DMS53 (cell line): ENCODE data around the gene ERN2.

ENCODE experiments used
- DNase-seq: peaks from one replicate; lab custom pipeline; 2025; lab: John Stamatoyannopoulos, UW

Gene ERN2

DNA sequence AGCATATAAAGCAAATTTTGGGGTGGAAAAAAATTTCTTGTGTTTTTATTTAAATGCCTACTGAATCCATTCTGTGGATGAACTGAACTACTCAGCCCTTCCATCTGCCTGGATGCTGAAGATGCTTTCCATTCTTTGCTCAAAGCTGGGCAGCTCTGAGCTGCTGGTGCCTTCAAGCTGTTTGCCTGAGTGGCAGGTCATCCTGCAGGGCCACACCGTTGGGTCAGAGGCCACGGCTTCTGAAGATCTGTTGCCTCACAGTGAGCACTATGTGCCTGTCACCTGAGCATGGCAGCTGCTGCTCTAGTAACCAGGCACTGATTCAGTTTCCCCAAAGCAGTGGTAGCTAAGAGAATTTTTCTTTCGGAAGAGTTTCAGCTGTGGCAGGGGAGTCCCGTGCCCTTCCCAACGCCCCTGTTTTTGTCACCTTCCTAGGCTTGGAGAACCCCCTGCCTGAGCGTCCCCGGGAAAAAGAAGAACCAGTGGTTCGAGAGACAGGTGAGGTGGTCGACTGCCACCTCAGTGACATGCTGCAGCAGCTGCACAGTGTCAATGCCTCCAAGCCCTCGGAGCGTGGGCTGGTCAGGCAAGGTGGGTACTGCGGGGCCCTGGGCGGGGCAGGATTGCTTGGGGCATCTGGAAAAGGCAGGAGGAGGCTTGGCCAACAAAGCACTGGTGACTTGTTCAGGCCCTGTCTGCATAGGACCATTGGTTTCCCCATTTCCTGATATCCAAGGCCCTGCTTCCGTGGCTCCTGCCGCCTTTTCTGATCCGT is 25.8 kb downstream of the ERN2 start:
- no peak for DNase-seq

DNA sequence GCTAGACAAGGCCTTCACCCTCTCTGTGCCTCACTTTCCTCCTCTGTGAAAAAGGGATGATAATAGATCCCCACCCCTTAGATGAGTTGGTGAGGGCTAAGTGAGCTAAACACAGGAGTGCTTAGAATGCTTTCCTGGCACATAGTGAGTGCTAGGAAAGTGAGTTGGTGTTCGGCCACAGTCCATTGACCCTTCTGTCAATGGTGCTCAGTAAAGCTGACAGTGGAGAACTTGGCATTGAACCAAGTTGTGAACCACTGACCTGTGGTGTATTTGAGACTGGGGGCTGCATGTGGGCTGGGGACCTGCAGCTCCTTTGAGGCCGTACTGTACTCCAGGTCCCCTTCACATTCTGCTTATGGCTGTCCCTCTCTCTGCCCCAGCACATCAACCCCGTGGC is 29.5 kb downstream of the ERN2 start:
- DNase-seq, result no peak

DNA sequence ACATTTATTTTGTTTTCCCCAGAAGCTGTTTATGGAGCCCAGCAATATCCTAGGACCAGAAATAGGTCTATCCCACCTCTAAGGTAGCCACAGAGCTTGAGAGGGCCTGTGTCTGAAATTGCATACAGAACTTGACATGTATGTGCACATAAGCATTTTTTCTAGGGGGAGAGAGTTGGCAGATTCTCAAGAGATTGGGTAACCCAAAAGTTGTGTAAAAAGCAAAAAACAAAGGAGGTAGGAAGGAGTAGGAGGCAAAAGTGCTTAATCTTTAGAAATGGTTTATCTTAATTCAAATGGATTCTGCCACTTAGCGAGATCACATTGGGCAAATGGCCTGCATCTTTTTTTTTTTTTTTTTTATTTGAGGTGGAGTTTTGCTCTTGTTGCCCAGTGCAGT is 30.8 kb downstream of the ERN2 start:
- DNase-seq, result no peak

DNA sequence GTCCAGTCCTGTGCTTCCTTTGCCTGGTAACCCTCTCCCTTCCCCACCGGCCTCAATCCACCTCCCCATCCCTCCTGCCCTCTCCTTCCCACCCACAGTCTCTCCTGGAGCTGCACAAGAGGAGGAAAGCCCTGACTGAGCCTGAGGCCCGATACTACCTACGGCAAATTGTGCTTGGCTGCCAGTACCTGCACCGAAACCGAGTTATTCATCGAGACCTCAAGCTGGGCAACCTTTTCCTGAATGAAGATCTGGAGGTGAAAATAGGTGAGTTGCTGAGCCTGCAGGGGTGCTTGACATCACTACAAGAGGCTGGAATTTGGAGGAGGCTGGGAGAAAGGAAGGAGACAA is 33.1 kb downstream of the ERN2 start:
- DNase-seq, result no peak

DNA sequence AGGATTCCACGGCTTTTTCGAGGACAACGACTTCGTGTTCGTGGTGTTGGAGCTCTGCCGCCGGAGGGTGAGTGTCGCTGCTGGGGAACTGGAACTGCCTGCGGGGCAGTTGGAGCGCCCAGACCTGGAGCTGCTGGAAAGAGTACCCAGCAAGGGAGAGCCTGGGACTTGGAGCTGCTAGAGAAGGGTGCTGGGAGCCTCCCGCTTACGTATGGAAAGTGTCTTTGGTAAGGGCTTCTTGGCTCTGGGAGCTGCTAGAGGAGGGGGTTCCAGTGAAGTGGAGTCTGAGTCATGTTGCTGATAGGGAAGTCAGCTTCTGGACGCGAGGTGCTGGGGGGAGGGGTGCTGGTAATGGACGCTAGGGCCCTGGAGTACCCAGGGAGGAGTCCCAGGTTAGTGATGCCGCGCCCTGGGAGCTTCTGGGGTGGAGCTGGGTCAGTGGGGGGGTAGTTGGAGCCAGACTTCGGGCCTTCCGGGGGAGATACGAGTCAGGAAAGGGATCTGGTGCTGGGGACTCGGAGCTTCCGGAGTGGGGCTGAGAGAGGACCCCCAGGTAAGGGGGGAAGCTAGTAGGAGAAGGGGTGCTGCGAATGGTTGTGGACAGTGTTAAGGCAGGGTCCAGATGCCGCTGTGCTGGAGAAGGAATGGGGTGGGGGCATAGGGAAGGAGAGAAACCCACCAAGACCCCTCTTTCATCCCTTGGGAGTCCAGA is 33.6 kb downstream of the ERN2 start:
- peak; percentile 64 for DNase-seq

DNA sequence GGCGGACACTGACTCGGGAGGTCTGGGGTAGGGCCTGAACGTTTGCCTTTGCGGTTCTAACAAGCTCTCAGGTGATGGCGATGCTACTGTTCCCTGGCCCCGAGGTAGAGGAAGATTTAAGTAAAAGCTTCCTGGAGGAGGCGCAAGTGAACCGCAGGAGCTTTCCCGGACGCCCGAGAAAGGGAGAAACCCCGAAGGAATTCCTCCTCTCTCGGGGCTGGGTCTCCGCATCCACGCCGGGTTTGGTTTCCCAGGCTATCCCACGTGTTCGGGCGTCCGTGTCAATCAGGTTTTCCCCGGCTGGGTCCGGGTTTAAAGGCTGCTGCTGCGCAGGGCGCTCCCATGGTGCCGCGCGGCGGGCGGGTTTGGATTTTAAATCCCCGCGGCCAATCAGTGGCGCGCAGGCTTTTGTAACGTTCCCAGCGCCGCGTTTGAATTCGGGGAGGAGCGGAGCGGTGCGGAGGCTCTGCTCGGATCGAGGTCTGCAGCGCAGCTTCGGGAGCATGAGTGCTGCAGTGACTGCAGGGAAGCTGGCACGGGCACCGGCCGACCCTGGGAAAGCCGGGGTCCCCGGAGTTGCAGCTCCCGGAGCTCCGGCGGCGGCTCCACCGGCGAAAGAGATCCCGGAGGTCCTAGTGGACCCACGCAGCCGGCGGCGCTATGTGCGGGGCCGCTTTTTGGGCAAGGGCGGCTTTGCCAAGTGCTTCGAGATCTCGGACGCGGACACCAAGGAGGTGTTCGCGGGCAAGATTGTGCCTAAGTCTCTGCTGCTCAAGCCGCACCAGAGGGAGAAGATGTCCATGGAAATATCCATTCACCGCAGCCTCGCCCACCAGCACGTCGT is 34.4 kb downstream of the ERN2 start, which contains the start of gene PLK1:
Gene PLK1 (plus strand): TSS at position 460 of the 844 bp plus-strand sequence. CDS start 44 bp downstream, at position 504.
- DNase-seq, result peak; percentile 92

DNA sequence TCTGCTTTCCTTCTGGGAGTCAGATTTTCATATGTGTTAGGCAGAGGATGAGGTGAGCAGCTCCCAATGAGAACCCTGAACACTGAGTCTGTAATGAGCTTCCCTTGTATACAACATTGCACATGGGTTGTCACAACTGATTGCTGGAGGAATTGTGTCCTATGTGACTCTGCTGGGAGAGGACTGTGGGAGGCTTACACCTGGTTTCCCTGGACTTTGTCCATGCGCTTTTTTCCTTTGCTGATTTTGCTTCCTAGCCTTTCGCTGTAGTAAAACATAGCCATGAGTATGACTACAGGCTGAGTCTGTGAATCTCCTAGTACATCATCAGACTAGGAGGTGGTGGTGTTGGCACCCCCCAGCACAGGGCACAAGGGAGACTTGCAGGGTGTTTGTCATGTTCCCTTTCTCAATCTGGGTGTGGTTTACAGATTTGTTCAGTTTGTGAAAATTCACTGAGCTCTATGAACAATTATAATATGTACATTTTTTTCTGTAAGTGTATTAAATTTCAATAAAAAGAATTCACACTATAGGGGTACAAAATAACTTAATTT is 36.0 kb downstream of the ERN2 start:
- no peak for DNase-seq

DNA sequence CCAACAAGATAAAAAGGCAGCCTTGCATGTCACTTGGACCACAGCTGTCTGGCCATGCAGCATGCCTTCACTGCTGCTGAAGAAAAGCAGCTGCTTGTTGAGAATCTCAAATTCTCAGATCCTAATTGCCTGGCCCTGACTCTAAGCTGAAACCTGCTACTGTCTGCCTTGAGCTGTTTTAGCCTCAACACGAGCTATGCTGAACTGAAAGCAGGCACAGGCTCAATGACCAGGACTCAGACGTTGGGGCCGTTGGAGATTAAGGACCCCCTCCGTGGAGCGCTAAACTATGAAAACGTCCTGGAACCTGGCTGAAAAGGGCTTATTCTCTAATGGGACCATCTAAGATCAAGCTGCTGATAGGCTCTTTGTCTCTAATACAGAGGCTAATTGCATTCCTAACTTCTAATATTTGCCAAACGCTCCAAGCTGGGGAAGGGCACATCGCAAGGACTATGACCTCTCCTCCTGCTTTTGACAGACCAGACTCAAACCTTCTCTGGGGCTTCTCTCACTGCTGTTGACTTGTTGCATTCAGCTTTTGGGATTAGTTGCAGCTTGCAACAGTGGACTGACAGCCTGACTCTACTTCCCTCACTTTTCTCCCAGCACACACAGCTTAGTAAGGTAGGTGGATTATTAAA is 38.9 kb downstream of the ERN2 start:
- no peak for DNase-seq

DNA sequence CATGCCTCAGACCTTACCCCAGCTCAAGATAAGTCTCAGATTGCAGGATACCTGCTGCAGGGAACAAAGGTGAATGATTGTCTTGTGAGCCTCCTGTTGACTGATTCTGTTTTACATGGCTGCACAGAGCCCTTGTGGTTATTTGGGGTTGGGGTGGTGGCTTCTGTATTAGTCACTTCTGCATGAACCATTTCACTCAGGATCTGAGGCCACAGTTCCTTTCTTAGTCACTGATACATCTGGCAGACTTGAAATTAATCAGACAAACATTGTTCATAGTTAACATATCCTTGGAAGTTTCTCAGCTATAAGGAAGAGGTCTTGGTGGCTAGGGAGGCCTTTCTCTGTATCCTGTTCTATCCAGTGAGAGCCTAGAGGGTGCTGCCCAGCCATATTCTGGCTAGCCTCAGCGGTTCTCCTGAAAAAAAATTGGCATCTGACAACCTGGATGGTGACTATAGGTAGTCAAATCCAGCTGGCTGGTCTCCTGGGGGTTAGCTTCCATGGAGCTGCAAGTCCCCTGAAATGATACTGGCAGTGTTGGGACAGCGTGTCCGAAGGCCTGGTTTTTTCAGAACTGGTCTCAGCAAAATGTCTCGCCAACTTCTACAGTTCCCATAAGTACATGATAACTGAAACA is 42.8 kb downstream of the ERN2 start:
- no peak for DNase-seq

DNA sequence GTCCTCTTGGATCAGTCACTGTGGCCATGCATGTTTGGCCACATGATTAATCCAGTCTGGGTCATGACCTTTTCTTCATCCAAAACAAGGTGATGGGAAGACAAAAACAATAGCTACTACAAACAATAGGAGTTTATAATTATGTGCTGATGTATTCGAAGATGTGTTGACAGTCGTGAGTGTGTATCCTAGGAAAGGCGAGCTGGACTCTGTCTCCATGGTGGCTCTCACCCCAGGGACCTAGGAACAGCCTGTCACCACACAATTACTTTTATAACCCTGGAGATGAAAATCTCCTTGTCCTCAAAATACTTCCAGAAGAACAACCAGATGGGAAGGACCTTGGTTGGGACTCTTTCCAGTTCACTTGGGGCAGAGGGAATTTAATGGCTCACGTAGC is 44.1 kb downstream of the ERN2 start:
- DNase-seq, result no peak

DNA sequence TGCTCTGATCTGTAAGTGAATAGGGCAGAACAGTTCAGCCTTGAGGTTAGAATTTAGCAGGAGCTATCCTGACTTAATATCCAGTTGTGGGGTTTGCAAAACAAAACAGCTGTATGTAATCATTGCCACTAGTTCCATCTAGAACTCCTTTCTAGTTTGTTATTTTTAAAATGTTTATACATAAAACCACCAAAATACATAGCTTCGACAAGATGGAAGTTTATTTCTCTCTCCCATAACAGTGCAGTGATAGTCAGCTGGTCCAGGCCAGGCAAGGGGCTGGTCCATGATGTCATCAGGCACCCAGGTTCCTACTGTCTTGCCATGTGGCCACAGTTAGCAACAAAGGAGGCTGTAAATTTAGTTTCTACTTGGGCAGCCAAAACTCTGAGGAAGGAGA is 44.8 kb downstream of the ERN2 start:
- no peak for DNase-seq

DNA sequence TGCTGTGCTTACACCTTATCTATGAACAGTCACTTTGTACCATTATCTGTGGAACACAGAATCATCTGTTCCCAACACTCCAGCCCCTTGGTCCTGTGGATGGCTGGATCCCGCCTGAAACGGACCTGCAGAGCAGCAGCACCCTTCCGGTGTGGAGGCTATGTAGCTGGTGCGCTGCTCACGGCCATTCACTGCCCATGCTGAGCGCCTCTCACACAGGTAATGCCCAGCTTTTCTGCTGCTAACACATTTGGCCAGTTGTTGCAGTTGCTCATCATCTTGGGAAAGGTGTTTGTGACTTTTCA is 45.7 kb downstream of the ERN2 start:
- no peak for DNase-seq

DNA sequence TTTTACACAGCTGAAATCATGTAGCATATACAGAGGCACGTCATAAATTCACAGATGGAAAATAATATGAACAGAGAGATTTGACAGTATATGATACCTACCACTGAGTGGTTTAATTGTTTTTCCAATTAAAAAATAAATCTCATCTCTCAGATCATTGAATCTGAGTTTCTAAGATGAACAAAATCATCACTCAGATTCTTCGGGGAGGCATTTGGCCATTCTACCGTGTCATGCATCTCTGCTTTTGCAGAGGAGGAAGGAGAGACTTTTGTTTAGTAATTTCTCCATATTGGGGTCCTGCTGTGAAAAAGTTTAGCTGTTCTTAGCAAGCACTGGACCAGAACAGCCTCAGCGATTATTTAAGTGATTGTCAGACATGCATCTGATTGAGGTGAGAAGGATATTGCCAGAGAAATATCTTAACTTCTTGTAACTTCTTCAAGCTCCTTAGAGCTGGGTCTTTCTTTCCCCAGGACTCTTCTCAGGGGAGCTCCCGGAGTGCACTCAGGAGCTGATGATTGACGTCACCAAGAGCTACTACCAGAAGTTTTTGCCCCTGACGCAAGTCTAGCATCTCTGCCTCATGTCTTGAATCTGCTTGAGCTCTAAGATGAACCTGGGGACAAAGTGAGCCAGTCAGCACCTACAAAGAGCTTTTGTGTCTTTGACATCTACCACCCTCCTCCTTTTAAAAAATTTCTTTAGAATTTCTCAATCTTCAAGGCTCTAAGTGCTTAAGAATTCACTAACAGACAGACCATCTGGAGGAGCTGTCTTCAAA is 46.3 kb downstream of the ERN2 start:
- DNase-seq, result no peak

DNA sequence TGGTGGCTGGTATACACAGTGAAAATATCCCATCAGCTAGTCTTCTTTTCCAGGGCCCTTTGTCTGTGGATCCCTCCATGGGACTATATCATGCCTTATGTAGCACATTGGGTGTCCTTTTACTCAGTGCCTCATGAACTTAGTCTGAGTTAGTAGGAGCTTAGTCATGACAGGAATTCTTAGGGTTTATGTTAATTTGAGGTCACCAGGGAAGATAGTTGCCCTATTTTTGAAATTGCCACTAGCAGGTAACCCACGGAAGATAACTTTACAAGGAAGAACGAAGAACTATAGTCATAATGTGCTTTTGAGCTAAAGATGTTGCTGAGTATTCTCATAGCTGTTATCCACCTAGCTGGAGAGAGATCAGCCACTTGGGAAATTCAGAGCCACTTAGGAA is 49.1 kb downstream of the ERN2 start:
- DNase-seq, result no peak

DNA sequence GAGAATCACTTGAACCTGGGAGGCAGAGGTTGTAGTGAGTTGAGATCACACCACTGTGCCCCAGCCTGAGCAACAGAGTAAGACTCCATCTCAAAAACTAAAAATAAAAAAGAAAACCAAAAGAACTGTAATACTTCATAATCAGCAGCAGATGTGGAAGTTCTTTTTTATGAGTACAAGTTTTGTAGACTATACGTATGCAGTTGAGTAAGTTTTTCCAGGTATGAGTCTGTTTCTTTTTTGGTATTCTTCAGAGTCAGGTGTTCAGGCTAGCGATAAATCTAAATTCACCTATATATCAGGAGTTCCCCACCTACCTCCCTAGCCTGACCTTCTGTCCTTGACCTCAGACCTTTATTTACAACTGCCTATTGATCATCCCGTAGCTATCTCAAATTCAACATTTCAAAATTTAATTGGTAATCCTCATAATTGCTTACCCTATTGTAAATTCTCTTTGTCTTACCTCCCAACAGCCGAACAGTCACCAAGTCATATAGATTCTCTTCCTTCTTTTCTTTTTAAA is 61.0 kb downstream of the ERN2 start:
- DNase-seq, result no peak

DNA sequence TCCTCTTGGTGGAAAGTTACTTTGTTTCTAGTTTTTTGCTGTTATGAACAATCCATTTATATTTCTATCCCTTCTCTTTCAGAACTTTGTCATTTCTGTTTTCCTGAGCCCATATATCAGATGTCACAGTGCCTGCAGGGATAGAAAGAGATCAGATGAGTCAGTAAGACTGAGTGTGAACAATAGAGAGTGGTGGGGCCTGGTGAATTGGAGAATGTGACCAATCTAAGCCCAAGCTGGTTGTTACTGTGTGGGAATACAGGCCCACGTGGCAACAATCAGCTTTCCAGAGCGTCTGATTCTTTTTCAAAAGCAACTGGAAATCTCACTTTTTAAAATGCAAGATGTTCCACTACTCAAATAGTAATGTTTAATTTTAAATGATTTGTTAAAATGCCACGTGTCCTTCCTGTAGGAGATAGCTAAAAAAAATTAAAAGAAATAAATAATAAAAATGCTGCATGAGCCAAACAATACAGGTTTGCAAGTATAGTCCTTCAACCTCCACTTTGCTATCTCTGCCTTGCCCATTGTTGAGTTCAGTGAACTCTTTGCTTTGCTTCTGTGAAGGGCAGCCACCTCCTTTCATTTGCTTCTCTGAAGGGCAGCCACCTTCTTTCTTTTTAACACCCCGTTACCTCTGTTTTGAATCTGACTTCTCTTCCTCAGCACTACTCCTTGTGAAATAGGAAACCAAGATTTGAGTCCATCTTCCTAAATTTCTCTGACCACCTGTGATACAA is 62.2 kb downstream of the ERN2 start:
- DNase-seq, result no peak

DNA sequence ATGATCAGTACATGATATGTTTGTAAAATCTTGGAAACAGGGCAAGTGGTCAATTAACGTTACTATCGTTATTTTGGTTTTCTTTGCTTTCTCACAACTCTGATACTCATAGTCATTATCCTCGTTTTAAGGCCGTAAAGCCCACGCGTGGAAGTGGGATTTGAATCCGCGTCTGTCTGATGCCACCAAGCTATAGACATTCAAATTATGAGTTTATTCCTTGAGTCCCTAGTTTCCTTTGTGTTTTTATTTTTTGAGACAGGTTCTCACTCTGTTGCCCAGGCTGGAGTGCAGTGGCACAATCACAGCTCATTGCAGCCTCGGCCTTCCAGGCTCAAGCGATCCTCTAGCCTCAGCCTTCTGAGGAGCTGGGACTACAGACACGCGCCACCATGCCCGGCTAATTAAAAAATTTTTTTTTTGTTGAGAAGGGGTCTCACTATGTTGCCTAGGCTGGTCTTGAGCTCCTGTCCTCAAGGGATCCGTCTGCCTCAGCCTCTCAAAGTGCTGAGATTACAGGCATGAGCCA is 70.7 kb downstream of the ERN2 start:
- no peak for DNase-seq

DNA sequence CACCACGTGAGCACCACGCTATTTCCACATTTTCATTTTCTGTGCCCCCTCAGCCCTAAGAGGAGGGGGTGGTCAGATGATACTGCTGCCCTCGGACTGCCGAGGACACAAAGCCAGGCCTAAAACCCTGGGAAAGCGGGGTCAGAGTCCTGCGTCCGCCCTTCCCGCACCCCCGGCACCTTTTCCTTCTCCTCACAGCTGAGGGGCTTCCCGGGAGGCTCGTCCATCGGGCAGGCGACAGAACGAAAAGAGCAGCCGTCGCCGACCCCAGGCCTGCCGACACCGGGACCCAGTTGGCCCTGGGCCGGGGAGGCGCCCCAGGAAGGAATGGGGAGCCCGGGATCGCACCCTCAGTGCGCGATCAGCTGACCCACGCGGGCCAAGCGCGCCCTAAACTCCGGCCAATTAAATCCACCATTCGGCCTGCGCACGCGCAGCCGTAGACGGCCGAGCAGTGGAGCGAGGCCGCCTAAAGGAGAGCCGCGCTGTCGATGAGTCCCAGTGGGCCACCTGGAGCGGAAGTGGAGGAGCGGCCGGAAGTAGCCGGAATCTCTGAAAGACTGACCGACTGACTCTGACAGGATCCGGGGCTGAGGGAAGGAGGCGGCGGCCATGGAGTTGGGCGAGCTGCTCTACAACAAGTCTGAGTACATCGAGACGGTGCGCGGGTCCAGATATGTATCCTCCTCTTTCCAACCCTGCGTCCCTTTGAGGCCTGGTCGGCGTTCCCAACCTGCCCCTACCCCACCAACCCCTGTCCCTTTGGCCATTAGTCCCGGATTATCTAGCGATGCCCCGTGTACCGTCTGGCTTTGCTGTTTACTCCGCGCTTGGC is 71.9 kb downstream of the ERN2 start, which contains the start of the genes DCTN5 and PALB2:
Gene DCTN5 (plus strand): TSS at position 536 of the 835 bp plus-strand sequence. CDS start 77 bp downstream, at position 613.
Gene PALB2 (minus strand): TSS at position 380 of the 835 bp plus-strand sequence. CDS start 153 bp downstream, at position 227.
- DNase-seq, result peak; percentile 95

DNA sequence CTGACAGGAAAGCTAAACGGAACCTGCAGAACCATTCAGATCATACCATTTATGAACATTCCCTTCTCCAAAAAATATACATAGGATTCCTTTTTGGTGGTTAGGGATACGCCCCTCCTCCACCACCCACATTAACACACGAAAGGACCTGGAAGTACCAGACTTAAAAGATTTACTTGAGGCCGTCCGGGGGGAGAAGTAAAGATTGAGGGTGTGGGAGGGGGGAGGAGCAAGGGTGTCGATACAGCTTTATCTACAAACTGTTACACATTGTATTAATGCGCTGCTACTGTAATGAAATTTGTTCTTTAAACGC is 72.4 kb downstream of the ERN2 start:
- DNase-seq, result peak; percentile 12
